GM10266 (cell line): ENCODE data around the gene SLC37A1.

Experiments used
- DNase-seq: peaks from one replicate; pipeline ENCODE4 v3.0.0; 2012; ENCODE audit errors: extremely low spot score
- TF ChIP-seq, protein P1 (sequence below): IDR thresholded peaks from 2 replicates; pipeline ENCODE4 v1.5.1; 2012; ENCODE audit warnings: mild to moderate bottlenecking, low read depth; ENCODE audit not compliant: control insufficient read depth, insufficient read depth; ENCODE audit errors: missing control alignments

The SLC37A1 gene

DNA sequence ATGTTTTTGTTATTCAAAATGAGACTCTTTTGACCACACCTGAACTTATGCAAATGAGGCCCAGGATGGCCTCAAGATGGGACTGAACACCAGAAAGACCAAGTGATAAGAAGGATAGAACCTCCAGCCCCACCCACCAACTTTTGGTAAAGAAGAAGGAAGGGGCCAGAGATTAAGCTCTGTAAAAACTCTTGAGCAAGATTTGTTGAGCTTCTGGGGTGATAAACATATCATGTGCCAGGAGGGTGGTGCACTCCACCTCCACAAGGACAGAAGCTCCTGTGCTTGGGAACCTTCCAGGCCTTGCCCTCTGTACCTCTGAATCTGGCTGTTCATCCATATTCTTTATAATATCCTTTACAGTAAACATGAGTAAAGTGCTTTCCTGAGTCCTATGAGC lies 22.9 kb upstream of the SLC37A1 start:
- TF ChIP-seq, protein P1, sequence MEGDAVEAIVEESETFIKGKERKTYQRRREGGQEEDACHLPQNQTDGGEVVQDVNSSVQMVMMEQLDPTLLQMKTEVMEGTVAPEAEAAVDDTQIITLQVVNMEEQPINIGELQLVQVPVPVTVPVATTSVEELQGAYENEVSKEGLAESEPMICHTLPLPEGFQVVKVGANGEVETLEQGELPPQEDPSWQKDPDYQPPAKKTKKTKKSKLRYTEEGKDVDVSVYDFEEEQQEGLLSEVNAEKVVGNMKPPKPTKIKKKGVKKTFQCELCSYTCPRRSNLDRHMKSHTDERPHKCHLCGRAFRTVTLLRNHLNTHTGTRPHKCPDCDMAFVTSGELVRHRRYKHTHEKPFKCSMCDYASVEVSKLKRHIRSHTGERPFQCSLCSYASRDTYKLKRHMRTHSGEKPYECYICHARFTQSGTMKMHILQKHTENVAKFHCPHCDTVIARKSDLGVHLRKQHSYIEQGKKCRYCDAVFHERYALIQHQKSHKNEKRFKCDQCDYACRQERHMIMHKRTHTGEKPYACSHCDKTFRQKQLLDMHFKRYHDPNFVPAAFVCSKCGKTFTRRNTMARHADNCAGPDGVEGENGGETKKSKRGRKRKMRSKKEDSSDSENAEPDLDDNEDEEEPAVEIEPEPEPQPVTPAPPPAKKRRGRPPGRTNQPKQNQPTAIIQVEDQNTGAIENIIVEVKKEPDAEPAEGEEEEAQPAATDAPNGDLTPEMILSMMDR: no peak
- DNase-seq: no peak

DNA sequence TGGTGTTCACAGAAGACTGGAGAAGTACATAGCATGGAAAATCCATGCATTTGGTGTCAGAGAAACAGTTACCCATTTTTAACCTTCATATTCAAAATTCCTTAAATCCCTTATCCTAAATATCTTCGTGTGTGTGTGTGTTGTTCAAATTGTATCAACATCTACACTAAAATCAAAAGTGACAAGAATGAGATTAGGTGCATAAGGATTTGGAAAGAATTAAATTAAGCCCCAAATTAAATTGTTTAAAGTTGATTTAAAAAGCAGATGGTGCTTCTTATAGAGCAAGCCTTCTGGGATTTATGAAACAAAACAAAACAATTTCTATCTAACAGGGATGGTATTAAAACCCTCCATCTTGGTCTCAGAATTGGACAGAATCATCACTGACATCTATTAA lies 22.3 kb upstream of the SLC37A1 start:
- DNase-seq: no peak
- TF ChIP-seq, protein P1: no peak

DNA sequence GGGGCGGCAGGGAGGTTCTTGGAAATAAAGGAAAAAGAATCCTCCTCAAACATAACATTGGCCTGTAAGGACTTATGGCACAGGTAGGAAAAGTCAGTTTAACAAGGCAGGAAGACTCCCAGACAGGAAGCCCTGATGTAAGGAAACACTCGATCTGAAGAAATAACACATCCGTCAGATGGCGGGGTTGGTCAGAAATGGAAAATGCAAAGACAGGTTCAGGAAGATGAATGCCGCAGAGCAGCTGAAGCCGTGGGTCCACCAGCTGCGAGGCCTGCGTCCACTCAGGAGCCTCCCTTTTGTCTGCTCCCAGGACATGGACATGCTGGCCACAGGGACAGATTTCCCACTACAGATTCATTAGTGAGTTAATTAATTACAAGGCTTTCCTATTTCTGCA lies 21.5 kb upstream of the SLC37A1 start:
- DNase-seq: no peak
- TF ChIP-seq, protein P1: no peak

DNA sequence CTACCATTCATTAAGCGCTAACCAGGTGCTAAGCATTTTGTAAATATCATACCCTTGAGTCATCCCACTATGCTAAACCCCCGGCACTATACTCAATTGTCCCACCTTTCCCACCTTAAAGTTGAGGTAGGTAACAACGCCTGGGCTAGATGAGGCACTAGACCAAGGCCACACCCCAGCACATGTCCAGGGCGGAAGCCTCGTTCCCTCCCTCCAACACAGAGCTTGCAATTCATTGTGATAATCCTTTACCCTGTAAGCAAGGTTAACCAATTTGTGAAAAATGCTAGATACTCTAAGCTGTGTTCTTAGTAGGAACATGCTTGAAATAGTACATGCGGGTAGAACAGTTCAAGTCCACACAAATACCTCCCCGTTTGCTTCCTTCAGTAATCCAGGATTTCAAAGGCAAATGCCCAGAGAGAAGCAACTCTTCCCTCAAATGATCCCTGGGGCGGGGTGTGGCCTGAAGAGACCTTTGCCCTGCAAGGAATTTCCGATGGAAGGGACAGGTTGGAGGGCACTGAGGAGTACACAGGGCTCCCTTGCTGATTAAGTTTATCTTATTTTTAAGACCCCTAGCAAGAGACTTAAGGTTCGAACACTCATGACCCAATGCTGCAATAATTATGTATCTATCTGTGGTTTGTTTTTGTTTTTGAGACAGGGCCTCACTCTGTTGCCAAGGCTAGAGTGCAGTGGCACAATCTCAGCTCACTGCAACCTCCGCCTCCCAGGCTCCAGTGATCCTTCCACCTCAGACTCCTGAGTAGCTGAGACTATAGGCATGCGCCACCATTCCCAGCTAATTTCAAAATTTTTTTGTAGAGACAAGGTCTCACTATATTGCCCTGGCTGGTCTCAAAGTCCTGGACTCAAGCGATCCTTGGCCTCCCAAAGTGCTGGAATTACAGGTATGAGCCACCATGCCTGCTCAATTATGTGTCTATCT lies 20.3 kb upstream of the SLC37A1 start:
- DNase-seq: no peak
- TF ChIP-seq, protein P1: no peak

DNA sequence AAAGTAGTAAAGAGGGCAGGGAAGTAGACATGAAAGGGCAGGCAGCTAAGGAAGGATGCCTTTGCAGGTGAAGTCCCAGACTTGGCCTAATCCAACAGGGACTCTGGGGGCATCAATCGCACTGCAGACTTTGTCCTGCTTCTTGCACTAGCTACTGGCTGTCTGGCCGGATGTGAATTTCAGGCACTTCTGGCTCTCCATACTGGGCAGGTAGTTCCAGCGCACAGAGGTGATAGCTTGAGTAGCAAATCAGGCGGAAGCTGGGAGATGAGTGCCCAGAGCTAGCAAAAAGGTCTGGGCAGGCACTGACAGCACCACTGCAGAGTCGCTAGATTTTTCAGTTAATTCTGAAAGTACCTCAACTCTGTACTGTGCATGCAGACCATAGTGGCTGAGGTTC lies 18.6 kb upstream of the SLC37A1 start:
- TF ChIP-seq, protein P1: no peak
- no peak for DNase-seq

DNA sequence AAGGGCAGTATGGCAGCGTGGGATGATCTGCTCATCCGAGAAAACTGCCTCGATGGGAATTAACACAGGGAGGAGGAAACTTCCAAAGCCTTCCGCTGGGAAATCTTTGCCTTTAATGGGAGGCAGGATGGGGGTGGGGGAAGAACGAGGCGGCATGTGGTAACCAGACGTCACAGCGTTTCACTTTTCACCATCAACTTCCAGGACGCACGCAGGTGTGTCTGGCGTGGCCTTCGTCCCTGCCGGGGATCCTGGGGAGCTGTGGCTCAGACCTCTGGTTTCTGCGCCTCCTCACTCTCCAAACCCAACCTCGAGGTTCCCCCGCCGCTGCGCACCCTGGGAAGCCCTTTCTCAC lies 17.9 kb upstream of the SLC37A1 start:
- no peak for DNase-seq

DNA sequence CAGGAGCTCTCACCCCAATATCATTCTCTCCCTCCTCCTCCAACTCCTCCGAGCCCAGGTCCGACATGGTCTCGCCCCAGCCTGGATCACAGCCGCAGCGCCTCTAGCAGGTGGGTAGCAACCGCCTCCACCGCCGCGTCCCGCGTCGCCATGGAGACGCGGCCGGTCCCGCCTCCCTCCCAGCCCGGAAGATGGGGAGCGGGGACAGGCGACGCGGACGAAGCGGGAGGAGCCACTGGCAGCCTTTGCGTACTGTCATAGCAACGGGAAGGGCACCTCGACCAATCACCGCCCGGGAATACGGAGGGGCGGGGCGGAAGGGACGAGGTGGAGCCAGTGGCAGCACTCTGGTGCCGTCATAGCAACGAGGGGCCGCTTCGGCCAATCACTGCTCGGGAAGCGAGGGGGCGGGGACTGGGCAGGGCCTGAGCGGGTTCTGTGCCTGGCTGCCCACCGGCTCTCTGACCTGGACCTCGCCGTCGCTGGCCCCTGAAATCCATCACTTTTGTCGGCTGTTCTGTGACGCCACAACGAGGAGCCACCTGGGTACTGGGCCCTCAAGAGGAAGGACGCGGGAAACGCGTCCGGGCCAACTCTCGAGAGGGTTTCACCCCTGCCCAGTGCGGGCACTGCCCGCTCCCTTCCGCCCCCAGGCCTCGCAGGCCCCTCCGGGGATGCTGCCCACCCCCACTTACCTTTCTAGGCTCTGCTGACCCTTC lies 17.4 kb upstream of the SLC37A1 start, which contains the start of gene RSPH1:
Gene RSPH1 (minus strand): TSS at position 105 of the 719 bp plus-strand sequence. CDS start 38 bp downstream, at position 67.
- TF ChIP-seq, protein P1: no peak
- DNase-seq: peak; percentile 96

More for the DNA sequence above, 17.9 kb upstream of the SLC37A1 start:
- TF ChIP-seq, protein P1: no peak
